Ectodermal cell (in vitro differentiated cells): ENCODE results near the gene ODF2.

Experiments
- H3K27ac ChIP-seq: 2 replicates; pipeline ENCODE4 v1.7.0; 2013; ENCODE audit warnings: mild to moderate bottlenecking, low read depth, low read length; ENCODE audit not compliant: insufficient read depth, poor library complexity, severe bottlenecking
- H3K27me3 ChIP-seq: 2 replicates; pipeline ENCODE4 v1.7.0; 2013; ENCODE audit warnings: mild to moderate bottlenecking, low read length; ENCODE audit not compliant: insufficient read depth, control insufficient read depth, poor library complexity, severe bottlenecking
- H3K36me3 ChIP-seq: one replicate; pipeline ENCODE4 v1.7.0; 2013; ENCODE audit warnings: low read length; ENCODE audit not compliant: control insufficient read depth, insufficient read depth
- H3K4me1 ChIP-seq: one replicate; pipeline ENCODE4 v1.7.0; 2013; ENCODE audit warnings: low read length; ENCODE audit not compliant: control insufficient read depth, insufficient read depth
- H3K4me3 ChIP-seq: 2 replicates; pipeline ENCODE4 v1.7.0; 2013; ENCODE audit warnings: low read depth, low read length, control low read depth; ENCODE audit not compliant: insufficient read depth
- H3K9me3 ChIP-seq: 2 replicates; pipeline ENCODE4 v1.7.0; 2013; ENCODE audit warnings: mild to moderate bottlenecking, low read length, moderate library complexity; ENCODE audit not compliant: control insufficient read depth
- WGBS, 2 experiments: methylation state at CpG; one replicate each; pipeline ENCODE4 v1.1.7; 2013; ENCODE audit warnings: missing lambda C conversion rate in 2 of 2; 5-methylcytosine and 5-hydroxymethylcytosine counted together

Gene ODF2

GRCh38 chr9:128481561-128481960 is 25.8 kb downstream of the ODF2 start:
- Histone ChIP-seq H3K27me3 (no peaks in the 10 kb centered on the region), H3K4me1 (no peaks in the 10 kb centered on the region), H3K36me3 (peaks cover 29% of the 10 kb centered on the region), H3K27ac (no peak overlapping the region), H3K9me3 (no peaks in the 10 kb centered on the region), H3K4me3 (no peak overlapping the region)
- 94 to 98% methylated on average over 9 to 10 of the region's 10 CpGs for WGBS, 2 experiments

GRCh38 chr9:128482186-128482585 is 26.4 kb downstream of the ODF2 start:
- Histone ChIP-seq H3K9me3 (no peaks in the 10 kb centered on the region), H3K36me3 (peaks cover 29% of the 10 kb centered on the region)
- WGBS, 2 experiments = 93% methylated on average over 7 of the region's 7 CpGs

GRCh38 chr9:128484686-128485413 is 29.0 kb downstream of the ODF2 start:
- Histone ChIP-seq H3K4me1 (no peaks in the 10 kb centered on the region), H3K27me3 (no peaks in the 10 kb centered on the region), H3K4me3 (no peak overlapping the region), H3K36me3 (peaks cover 29% of the 10 kb centered on the region), H3K9me3 (no peaks in the 10 kb centered on the region), H3K27ac (no peak overlapping the region)
- WGBS, 2 experiments = 93 to 94% methylated on average over 17 of the region's 17 CpGs

More at GRCh38 chr9:128482186-128482585, 26.4 kb downstream of the ODF2 start:
- Histone ChIP-seq H3K27me3 (no peaks in the 10 kb centered on the region), H3K4me3 (no peak overlapping the region), H3K27ac (no peak overlapping the region), H3K4me1 (no peaks in the 10 kb centered on the region)

- WGBS, 2 experiments = 86 to 89% methylated on average over 7 of the region's 7 CpGs
- no peak overlapping the region for H3K27ac ChIP-seq
- no peaks in the 10 kb centered on the region for H3K9me3 ChIP-seq
- H3K36me3 ChIP-seq = peaks cover 29% of the 10 kb centered on the region
- H3K4me1 ChIP-seq = no peaks in the 10 kb centered on the region
- no peak overlapping the region for H3K4me3 ChIP-seq
- H3K27me3 ChIP-seq = no peaks in the 10 kb centered on the region
Measured at GRCh38 chr9:128485414-128485855, 29.6 kb downstream of the ODF2 start.

- H3K9me3 ChIP-seq = no peaks in the 10 kb centered on the region
- H3K36me3 ChIP-seq = peaks cover 29% of the 10 kb centered on the region
- H3K27ac ChIP-seq = no peak overlapping the region
- no peaks in the 10 kb centered on the region for H3K27me3 ChIP-seq
- H3K4me3 ChIP-seq = no peak overlapping the region
- no peaks in the 10 kb centered on the region for H3K4me1 ChIP-seq
Measured at GRCh38 chr9:128486201-128486600, 30.4 kb downstream of the ODF2 start.

GRCh38 chr9:128493424-128493823 is 37.6 kb downstream of the ODF2 start:
- no peak overlapping the region for H3K4me3 ChIP-seq
- H3K27me3 ChIP-seq = no peaks in the 10 kb centered on the region
- peaks cover 33% of the 10 kb centered on the region for H3K36me3 ChIP-seq
- no peaks in the 10 kb centered on the region for H3K9me3 ChIP-seq
- no peak overlapping the region for H3K27ac ChIP-seq
- no peaks in the 10 kb centered on the region for H3K4me1 ChIP-seq
- 95 to 96% methylated on average over 2 of the region's 2 CpGs for WGBS, 2 experiments

- WGBS, 2 experiments = 94% methylated on average over 13 of the region's 13 CpGs
Measured at GRCh38 chr9:128494108-128494745, 38.4 kb downstream of the ODF2 start.

GRCh38 chr9:128494746-128495129 is 38.9 kb downstream of the ODF2 start:
- H3K27me3 ChIP-seq = no peaks in the 10 kb centered on the region
- 96 to 98% methylated on average over 5 of the region's 5 CpGs for WGBS, 2 experiments
- no peak overlapping the region for H3K4me3 ChIP-seq
- H3K9me3 ChIP-seq = no peaks in the 10 kb centered on the region
- H3K27ac ChIP-seq = no peak overlapping the region
- no peaks in the 10 kb centered on the region for H3K4me1 ChIP-seq
- peaks cover 34% of the 10 kb centered on the region for H3K36me3 ChIP-seq

More at GRCh38 chr9:128494108-128494745, 38.4 kb downstream of the ODF2 start:
- Histone ChIP-seq H3K27me3 (no peaks in the 10 kb centered on the region), H3K4me1 (no peaks in the 10 kb centered on the region), H3K4me3 (no peak overlapping the region), H3K27ac (no peak overlapping the region), H3K36me3 (peaks cover 34% of the 10 kb centered on the region), H3K9me3 (no peaks in the 10 kb centered on the region)

- no peak overlapping the region for H3K4me3 ChIP-seq
- H3K9me3 ChIP-seq = no peaks in the 10 kb centered on the region
- H3K4me1 ChIP-seq = no peaks in the 10 kb centered on the region
- peaks cover 34% of the 10 kb centered on the region for H3K36me3 ChIP-seq
- no peaks in the 10 kb centered on the region for H3K27me3 ChIP-seq
- WGBS, 2 experiments = 74 to 78% methylated on average over 1 of the region's 1 CpG
- H3K27ac ChIP-seq = no peak overlapping the region
Measured at GRCh38 chr9:128495296-128495695, 39.5 kb downstream of the ODF2 start.

GRCh38 chr9:128495804-128496417 is 40.1 kb downstream of the ODF2 start:
- H3K36me3 ChIP-seq = peaks cover 34% of the 10 kb centered on the region
- 80 to 83% methylated on average over 6 of the region's 6 CpGs for WGBS, 2 experiments
- H3K27me3 ChIP-seq = no peaks in the 10 kb centered on the region
- H3K4me3 ChIP-seq = no peak overlapping the region
- H3K9me3 ChIP-seq = no peaks in the 10 kb centered on the region
- no peak overlapping the region for H3K27ac ChIP-seq
- H3K4me1 ChIP-seq = no peaks in the 10 kb centered on the region
